B cell (primary cell): ENCODE results near the gene TES. TPM values are rescaled to one million over a fixed set of nuclear protein-coding genes. Genes with fewer than 3 reads are reported as not detected.

Source experiments
- ATAC-seq: fragments of 200-7000 bp; cut with Tn5 transposase; one replicate; pipeline ENCODE4 v1.10.0; 2021; ENCODE audit warnings: low read depth, mild to moderate bottlenecking, moderate number of reproducible peaks, moderate library complexity
- CTCF ChIA-PET: fragments of 350-600 bp; sonication (Branson Sonifier 250); formaldehyde crosslinking; loops from one replicate; lab custom pipeline; 2021; ENCODE audit warnings: antibody characterized with exemption, inconsistent platforms; lab: Charles Lee
- POLR2A ChIA-PET: fragments of 350-600 bp; sonication (Branson Sonifier 250); formaldehyde crosslinking; loops from one replicate; lab custom pipeline; 2021; ENCODE audit warnings: antibody characterized with exemption; lab: Charles Lee
- DNase-seq: peaks from one replicate; pipeline ENCODE4 v3.0.0; 2013
- H2AFZ ChIP-seq: 2 replicates; pipeline ENCODE4 v1.6.1; 2012; ENCODE audit warnings: mild to moderate bottlenecking, low read depth, low read length; ENCODE audit not compliant: insufficient read depth, poor library complexity, severe bottlenecking
- H3K27ac ChIP-seq, 2 donors: 1 replicate in 1 of 2; 2 replicates in 1 of 2; pipeline ENCODE4 v1.5.1; 2012 to 2013; ENCODE audit warnings: low read length in 2 of 2, mild to moderate bottlenecking in 2 of 2, moderate library complexity in 1 of 2
- H3K27me3 ChIP-seq, 4 experiments: fragments of 200-600 bp in 1 of 4; sonication (generic) in 1 of 4; replicated peaks in 1 of 4; 1 replicate in 2 of 4; 2 replicates in 2 of 4; pipeline versions ENCODE4 v1.6.1 to v1.7.0; 2013 to 2016; ENCODE audit warnings: low read length in 3 of 4, mild to moderate bottlenecking in 2 of 4, mixed read lengths in 1 of 4, moderate library complexity in 1 of 4; ENCODE audit not compliant: insufficient read depth in 4 of 4, control insufficient read depth in 3 of 4; ENCODE audit errors: control extremely low read depth in 1 of 4
- H3K36me3 ChIP-seq, 2 experiments: replicated peaks in 1 of 2; 1 replicate in 1 of 2; 2 replicates in 1 of 2; pipeline versions ENCODE4 v1.6.1 to v1.7.1; 2013; ENCODE audit warnings: low read length in 1 of 2; ENCODE audit not compliant: insufficient read depth in 2 of 2, control insufficient read depth in 1 of 2; ENCODE audit errors: control extremely low read depth in 1 of 2, extremely low read depth in 1 of 2
- H3K4me1 ChIP-seq, 2 donors: fragments of 200-600 bp in 1 of 2; sonication (generic) in 1 of 2; 1 replicate in 1 of 2; 2 replicates in 1 of 2; pipeline versions ENCODE4 v1.5.1 to v1.6.1; 2013 to 2017; ENCODE audit warnings: low read length in 2 of 2; ENCODE audit not compliant: control insufficient read depth in 2 of 2, insufficient read depth in 2 of 2
- H3K4me2 ChIP-seq: replicated peaks from 2 replicates; pipeline ENCODE3; 2012; ENCODE audit warnings: mild to moderate bottlenecking, low read depth, low read length; ENCODE audit not compliant: poor library complexity, severe bottlenecking
- H3K4me3 ChIP-seq, 5 experiments: fragments of 200-600 bp in 1 of 5; sonication (generic) in 1 of 5; 1 replicate in 3 of 5; 2 replicates in 2 of 5; pipeline versions ENCODE4 v1.5.1 to v1.7.0; 2011 to 2016; ENCODE audit warnings: low read length in 4 of 5, mild to moderate bottlenecking in 4 of 5, low read depth in 2 of 5, control low read depth in 1 of 5, moderate library complexity in 1 of 5; ENCODE audit not compliant: insufficient read depth in 1 of 5; ENCODE audit errors: control extremely low read depth in 1 of 5, extremely low read depth in 1 of 5
- H3K79me2 ChIP-seq: fragments of 200-600 bp; sonication (generic); one replicate; pipeline ENCODE4 v1.6.0; 2016; ENCODE audit warnings: low read length; ENCODE audit not compliant: control insufficient read depth, insufficient read depth
- H3K9ac ChIP-seq: fragments of 200-600 bp; sonication (generic); 2 replicates; pipeline ENCODE4 v1.6.1; 2017; ENCODE audit warnings: mild to moderate bottlenecking, low read length, moderate library complexity
- H3K9me3 ChIP-seq, 3 donors: one replicate each; pipeline versions ENCODE4 v1.6.1 to v1.7.1; 2013; ENCODE audit warnings: low read length in 2 of 3; ENCODE audit not compliant: control insufficient read depth in 2 of 3, insufficient read depth in 1 of 3; ENCODE audit errors: control extremely low read depth in 1 of 3
- H4K20me1 ChIP-seq: 2 replicates; pipeline ENCODE4 v1.6.0; 2012; ENCODE audit warnings: mild to moderate bottlenecking, low read length; ENCODE audit not compliant: insufficient read depth, control insufficient read depth, poor library complexity, severe bottlenecking
- H3K27ac Mint-ChIP-seq: one replicate; pipeline ENCODE4 v1.8.0; 2021; ENCODE audit warnings: mixed read lengths
- H3K27me3 Mint-ChIP-seq: one replicate; pipeline ENCODE4 v1.8.0; 2021; ENCODE audit warnings: mixed read lengths
- H3K4me1 Mint-ChIP-seq: one replicate; pipeline ENCODE4 v1.8.0; 2021; ENCODE audit warnings: mixed read lengths
- H3K4me3 Mint-ChIP-seq: one replicate; pipeline ENCODE4 v1.8.0; 2021; ENCODE audit warnings: mixed read lengths
- H3K9me3 Mint-ChIP-seq: one replicate; pipeline ENCODE4 v1.8.0; 2022; ENCODE audit warnings: mixed read lengths; ENCODE audit not compliant: insufficient read depth
- EZH2 ChIP-seq: IDR thresholded peaks from 2 replicates; pipeline ENCODE4 v1.6.1; 2012; ENCODE audit warnings: borderline replicate concordance, low read depth, mild to moderate bottlenecking, moderate library complexity, low read length; ENCODE audit not compliant: insufficient read depth, poor library complexity, severe bottlenecking
- WGBS: methylation state at CpG from one replicate; pipeline ENCODE4 v1.1.5; 2013; ENCODE audit warnings: missing lambda C conversion rate; ENCODE audit not compliant: insufficient coverage; 5-methylcytosine and 5-hydroxymethylcytosine counted together
- intact Hi-C: fragments of 100-400 bp; cut with micrococcal nuclease; formaldehyde crosslinking; loops from one replicate; pipeline ENCODE4 v1.10.0; 2022
- polyA plus RNA-seq: library from polyadenylated mRNA; depleted of rRNA; stranded (reverse); fragments of >200 nt; gene quantifications from 2 replicates; pipeline ENCODE4 v1.2.3, GENCODE V29; 2012
- total RNA-seq, 2 donors: library from RNA; stranded (reverse); fragments of 120-200 nt in 1 of 2; gene quantifications; 1 replicate in 1 of 2; 2 replicates in 1 of 2; pipeline versions ENCODE4 v1.2.3 to v1.2.4, GENCODE V29; 2013 to 2022
- TF ChIP-seq, protein P1 (sequence below): fragments of 200-600 bp; IDR thresholded peaks from one replicate; pipeline ENCODE4 v1.8.0; 2022; ENCODE audit warnings: antibody characterized with exemption, mild to moderate bottlenecking

TES gene
- total and polyA plus RNA-seq, 2 donors (not counting 1 experiment from before 2014, with no cell fraction given), result 55.3 to 62.5 TPM

DNA sequence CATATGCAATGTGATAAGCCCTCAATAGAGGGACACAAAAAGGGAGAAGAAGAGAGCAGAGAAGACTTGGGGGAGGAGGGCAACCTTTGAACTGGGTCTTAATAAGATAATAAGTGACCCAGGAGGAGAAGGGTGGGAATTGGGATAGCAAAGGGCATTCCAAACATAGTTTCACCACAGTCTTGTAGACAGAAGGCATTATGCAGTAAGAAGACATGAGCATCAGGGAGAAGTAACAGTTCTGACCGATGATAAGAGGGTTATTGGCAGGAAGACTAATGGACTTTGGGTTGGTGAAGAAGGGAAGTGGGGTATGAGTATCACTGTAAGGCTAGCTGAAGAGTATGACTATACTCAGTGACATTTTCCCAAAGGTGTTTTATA lies 63.6 kb downstream of the TES start:
- H2AFZ ChIP-seq, result no peak overlapping the region
- POLR2A ChIA-PET, result no interaction called here
- no peaks in the 10 kb centered on the region for H3K36me3 ChIP-seq
- H3K27ac Mint-ChIP-seq, result no peak overlapping the region
- ATAC-seq (no peak), DNase-seq (no peak)
- H3K4me3 Mint-ChIP-seq, result no peak overlapping the region
- peaks cover 0 to 4% (median 0%) of the 10 kb centered on the region in 4 experiments for H3K27me3 ChIP-seq
- H3K4me2 ChIP-seq, result no peak overlapping the region
- H4K20me1 ChIP-seq, result no peaks in the 10 kb centered on the region
- H3K4me1 Mint-ChIP-seq, result no peaks in the 10 kb centered on the region
- CTCF ChIA-PET, result no interaction called here
- no peaks in the 10 kb centered on the region for H3K4me1 ChIP-seq
- no peak overlapping the region for H3K27ac ChIP-seq
- no peak overlapping the region for H3K4me3 ChIP-seq
- H3K27me3 Mint-ChIP-seq, result peaks cover 9% of the 10 kb centered on the region
- H3K9me3 ChIP-seq, result no peaks in the 10 kb centered on the region
- H3K9me3 Mint-ChIP-seq, result no peaks in the 10 kb centered on the region
- TF ChIP-seq, protein P1, sequence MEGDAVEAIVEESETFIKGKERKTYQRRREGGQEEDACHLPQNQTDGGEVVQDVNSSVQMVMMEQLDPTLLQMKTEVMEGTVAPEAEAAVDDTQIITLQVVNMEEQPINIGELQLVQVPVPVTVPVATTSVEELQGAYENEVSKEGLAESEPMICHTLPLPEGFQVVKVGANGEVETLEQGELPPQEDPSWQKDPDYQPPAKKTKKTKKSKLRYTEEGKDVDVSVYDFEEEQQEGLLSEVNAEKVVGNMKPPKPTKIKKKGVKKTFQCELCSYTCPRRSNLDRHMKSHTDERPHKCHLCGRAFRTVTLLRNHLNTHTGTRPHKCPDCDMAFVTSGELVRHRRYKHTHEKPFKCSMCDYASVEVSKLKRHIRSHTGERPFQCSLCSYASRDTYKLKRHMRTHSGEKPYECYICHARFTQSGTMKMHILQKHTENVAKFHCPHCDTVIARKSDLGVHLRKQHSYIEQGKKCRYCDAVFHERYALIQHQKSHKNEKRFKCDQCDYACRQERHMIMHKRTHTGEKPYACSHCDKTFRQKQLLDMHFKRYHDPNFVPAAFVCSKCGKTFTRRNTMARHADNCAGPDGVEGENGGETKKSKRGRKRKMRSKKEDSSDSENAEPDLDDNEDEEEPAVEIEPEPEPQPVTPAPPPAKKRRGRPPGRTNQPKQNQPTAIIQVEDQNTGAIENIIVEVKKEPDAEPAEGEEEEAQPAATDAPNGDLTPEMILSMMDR, result no peak
- no peak for TF ChIP-seq EZH2
- intact Hi-C loops, result no loop called here
- 89% methylated on average over 1 of the region's 1 CpG for WGBS
- no peak overlapping the region for H3K9ac ChIP-seq
- no peaks in the 10 kb centered on the region for H3K79me2 ChIP-seq

DNA sequence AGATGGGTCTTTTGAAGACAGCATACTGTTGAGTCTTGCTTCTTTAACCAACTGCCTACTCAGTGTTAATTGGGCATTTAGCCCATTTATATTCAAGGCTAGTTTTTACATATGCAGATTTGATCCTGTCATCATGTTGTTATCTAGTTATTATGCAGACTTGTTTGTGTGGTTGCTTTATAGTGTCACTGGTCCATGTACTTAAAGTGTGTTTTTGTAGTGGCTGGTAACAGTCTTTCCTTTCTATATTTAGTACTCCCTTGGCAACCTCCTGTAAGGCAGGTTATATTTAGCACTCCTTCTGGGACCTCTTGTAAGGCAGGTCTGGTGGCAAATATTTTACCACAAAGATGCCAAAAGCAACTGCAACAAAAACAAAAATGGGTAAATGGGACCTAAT lies 66.7 kb downstream of the TES start:
- intact Hi-C loops, result no loop called here
- no peak for DNase-seq
- no peak overlapping the region for H3K27ac Mint-ChIP-seq

More for the DNA sequence above, 66.7 kb downstream of the TES start:
- peaks cover 8% of the 10 kb centered on the region for H3K27me3 Mint-ChIP-seq
- H3K9me3 Mint-ChIP-seq, result no peaks in the 10 kb centered on the region
- Histone ChIP-seq H3K4me3 (no peak overlapping the region), H3K79me2 (no peaks in the 10 kb centered on the region), H3K27me3 (no peaks in the 10 kb centered on the region), H3K36me3 (no peaks in the 10 kb centered on the region), H4K20me1 (no peaks in the 10 kb centered on the region), H3K9ac (no peak overlapping the region), H3K9me3 (no peaks in the 10 kb centered on the region), H2AFZ (no peak overlapping the region), H3K4me1 (no peaks in the 10 kb centered on the region), H3K4me2 (no peak overlapping the region), H3K27ac (no peak overlapping the region)
- POLR2A ChIA-PET, result no interaction called here
- no peak overlapping the region for H3K4me3 Mint-ChIP-seq
- no peaks in the 10 kb centered on the region for H3K4me1 Mint-ChIP-seq
- TF ChIP-seq, protein P1, result no peak
- TF ChIP-seq EZH2, result no peak
- CTCF ChIA-PET, result no interaction called here
- ATAC-seq, result no peak
